Adrenal gland (tissue), 12 donors: ENCODE measurements around the gene CDKN2A. TPM values are rescaled to one million over a fixed set of nuclear protein-coding genes. Genes with fewer than 3 reads are reported as not detected.

Source experiments
- DNase-seq, 7 donors: peaks; one replicate each; pipeline ENCODE4 v3.0.0-alpha.2; 2019 to 2020
- H3K27ac ChIP-seq, 5 donors: fragments of 200-600 bp; sonication (generic) in 4 of 5; 1 replicate in 3 of 5; 2 replicates in 2 of 5; pipeline versions ENCODE4 v1.5.1 to v1.8.0; 2016 to 2020; ENCODE audit warnings: mild to moderate bottlenecking in 1 of 5
- H3K27me3 ChIP-seq: fragments of 200-600 bp; 2 replicates; pipeline ENCODE4 v1.8.0; 2021
- H3K36me3 ChIP-seq, 2 donors: fragments of 200-600 bp; replicated peaks in 1 of 2; 1 replicate in 1 of 2; 2 replicates in 1 of 2; pipeline versions ENCODE4 v1.5.1 to v1.8.0; 2018 to 2022
- H3K4me1 ChIP-seq, 2 donors: fragments of 200-600 bp; replicated peaks in 1 of 2; 1 replicate in 1 of 2; 2 replicates in 1 of 2; pipeline versions ENCODE4 v1.5.1 to v1.8.0; 2018 to 2021
- H3K4me3 ChIP-seq, 4 donors: fragments of 200-600 bp; sonication (generic) in 3 of 4; one replicate each; pipeline ENCODE4 v1.5.1; 2016 to 2018
- H3K9me3 ChIP-seq, 3 donors: fragments of 200-600 bp; sonication (generic) in 1 of 3; replicated peaks in 1 of 3; 1 replicate in 2 of 3; 2 replicates in 1 of 3; pipeline versions ENCODE4 v1.5.1 to v1.8.0; 2016 to 2021
- POLR2A ChIP-seq, 2 donors: fragments of 450-650 bp; IDR thresholded peaks; one replicate each; pipeline ENCODE4 v1.6.1; 2017; ENCODE audit warnings: antibody characterized with exemption in 2 of 2, mild to moderate bottlenecking in 2 of 2, moderate library complexity in 1 of 2
- WGBS, 4 donors: extraction: QIAGEN DNeasy Blood & Tissue Kit in 2 of 4; methylation state at CpG; one replicate each; pipeline versions ENCODE4 v1.1.5 to v1.1.7; 2013 to 2017; 5-methylcytosine and 5-hydroxymethylcytosine counted together
- intact Hi-C, 2 donors: fragments of 100-400 bp; cut with DNase I; formaldehyde crosslinking; loops; one replicate each; pipeline versions ENCODE4 v1.14.1 to v1.15.0; 2022 to 2023
- polyA plus RNA-seq, 3 donors: library from polyadenylated mRNA; stranded (reverse); fragments of 200-250 nt in 2 of 3; fragments of 350-450 nt in 1 of 3; fragmentation: Illumina TruSeq in 1 of 3; extraction: RNeasy Lipid Tissue Mini Kit (QIAGEN cat#74804) in 1 of 3; gene quantifications; one replicate each; pipeline ENCODE4 v1.2.3, GENCODE V29; 2013 to 2014
- total RNA-seq, 9 donors: library from RNA; depleted of rRNA in 4 of 9; stranded (reverse); fragments of >200 nt in 4 of 9; fragments of 120-200 nt in 1 of 9; fragmentation: NEBNext Ultra II Directional in 1 of 9; extraction: Animal tissue kit (Norgen Biotek cat#: 25700) in 1 of 9; gene quantifications; one replicate each; pipeline versions ENCODE4 v1.1.0 to v1.2.4, GENCODE V29; 2013 to 2023
- TF ChIP-seq, protein P1 (sequence below), 6 experiments: fragments of 450-650 bp in 4 of 6; fragments of 200-600 bp in 2 of 6; sonication (generic) in 1 of 6; IDR thresholded peaks; 1 replicate in 5 of 6; 2 replicates in 1 of 6; pipeline versions ENCODE4 v1.5.1 to v1.8.0; 2016 to 2021; ENCODE audit warnings: antibody characterized with exemption in 6 of 6, mild to moderate bottlenecking in 2 of 6, moderate library complexity in 1 of 6
- donor health status: healthy with polysubstance abuse.
- donor health status: Bipolar disorder and iron deficiency.
- donor health status: DM: yes; HTN: yes; CAD: no.
- donor health status: DM: no; HTN: no; CAD: no.
- donor health status: DM: no; HTN: no; CAD: no.
- donor health status: DM: yes; HTN: yes; CAD: no.

The CDKN2A gene
- total and polyA plus RNA-seq, 12 donors, result 0.39 to 34.5 (median 13.7) TPM

DNA sequence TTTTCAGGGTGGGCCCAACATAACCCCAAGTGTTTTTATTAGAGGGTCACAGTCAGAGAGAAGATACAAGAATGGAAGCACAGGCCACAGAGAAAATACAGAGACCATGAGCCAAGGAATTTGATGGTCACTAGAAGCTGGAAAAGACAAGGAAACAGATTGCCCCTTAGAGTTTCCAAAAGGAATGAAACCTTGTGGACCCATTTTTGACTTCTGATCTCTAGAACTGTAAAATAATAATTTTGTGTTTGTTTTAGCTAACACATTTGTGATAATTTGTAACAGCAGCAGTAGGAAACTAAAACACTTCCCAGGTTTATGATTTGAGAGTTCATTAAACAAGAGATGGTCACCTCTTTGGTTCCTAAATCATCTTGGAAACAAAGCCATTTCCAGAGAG, 21.8 kb downstream of the CDKN2A start:
- Histone ChIP-seq H3K27me3 (peaks cover 99% of the 10 kb centered on the region), H3K4me3 (no peak overlapping the region), H3K9me3 (peaks cover 0 to 4% (median 0%) of the 10 kb centered on the region in 3 donors), H3K4me1 (peaks cover 14 to 17% of the 10 kb centered on the region in 2 donors), H3K27ac (no peak overlapping the region), H3K36me3 (no peaks in the 10 kb centered on the region)
- no peak for DNase-seq
- TF ChIP-seq, protein P1, sequence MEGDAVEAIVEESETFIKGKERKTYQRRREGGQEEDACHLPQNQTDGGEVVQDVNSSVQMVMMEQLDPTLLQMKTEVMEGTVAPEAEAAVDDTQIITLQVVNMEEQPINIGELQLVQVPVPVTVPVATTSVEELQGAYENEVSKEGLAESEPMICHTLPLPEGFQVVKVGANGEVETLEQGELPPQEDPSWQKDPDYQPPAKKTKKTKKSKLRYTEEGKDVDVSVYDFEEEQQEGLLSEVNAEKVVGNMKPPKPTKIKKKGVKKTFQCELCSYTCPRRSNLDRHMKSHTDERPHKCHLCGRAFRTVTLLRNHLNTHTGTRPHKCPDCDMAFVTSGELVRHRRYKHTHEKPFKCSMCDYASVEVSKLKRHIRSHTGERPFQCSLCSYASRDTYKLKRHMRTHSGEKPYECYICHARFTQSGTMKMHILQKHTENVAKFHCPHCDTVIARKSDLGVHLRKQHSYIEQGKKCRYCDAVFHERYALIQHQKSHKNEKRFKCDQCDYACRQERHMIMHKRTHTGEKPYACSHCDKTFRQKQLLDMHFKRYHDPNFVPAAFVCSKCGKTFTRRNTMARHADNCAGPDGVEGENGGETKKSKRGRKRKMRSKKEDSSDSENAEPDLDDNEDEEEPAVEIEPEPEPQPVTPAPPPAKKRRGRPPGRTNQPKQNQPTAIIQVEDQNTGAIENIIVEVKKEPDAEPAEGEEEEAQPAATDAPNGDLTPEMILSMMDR (IDR thresholded peaks at IDR 0.05), result no peak
- TF ChIP-seq POLR2A (IDR thresholded peaks at IDR 0.05), result no peak
- intact Hi-C loops, result no loop called here

DNA sequence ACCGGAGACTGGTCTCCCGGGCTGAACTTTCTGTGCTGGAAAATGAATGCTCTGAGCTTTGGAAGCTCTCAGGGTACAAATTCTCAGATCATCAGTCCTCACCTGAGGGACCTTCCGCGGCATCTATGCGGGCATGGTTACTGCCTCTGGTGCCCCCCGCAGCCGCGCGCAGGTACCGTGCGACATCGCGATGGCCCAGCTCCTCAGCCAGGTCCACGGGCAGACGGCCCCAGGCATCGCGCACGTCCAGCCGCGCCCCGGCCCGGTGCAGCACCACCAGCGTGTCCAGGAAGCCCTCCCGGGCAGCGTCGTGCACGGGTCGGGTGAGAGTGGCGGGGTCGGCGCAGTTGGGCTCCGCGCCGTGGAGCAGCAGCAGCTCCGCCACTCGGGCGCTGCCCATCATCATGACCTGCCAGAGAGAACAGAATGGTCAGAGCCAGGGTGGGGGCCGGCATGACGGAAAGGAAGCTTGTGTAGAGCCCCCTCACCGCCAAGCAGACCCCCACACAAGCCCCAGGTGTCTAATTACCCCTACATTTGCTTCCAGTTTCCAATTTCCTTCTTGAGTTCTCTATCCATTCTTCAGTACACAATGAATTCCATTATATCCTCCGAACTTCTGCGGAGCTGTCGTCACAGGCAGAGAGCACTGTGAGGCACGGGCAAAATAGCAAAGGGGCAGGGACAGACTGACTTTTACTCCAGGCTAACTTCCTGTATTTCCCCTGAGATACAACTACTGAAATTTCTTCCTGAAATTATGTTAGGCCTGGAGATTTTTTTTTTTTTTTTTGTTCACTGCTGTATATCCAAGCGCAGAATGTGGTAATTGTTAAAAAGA, 23.2 kb downstream of the CDKN2A start:
- Histone ChIP-seq H3K4me1 (peaks cover 14 to 18% of the 10 kb centered on the region in 2 donors), H3K27ac (no peak overlapping the region), H3K9me3 (no peaks in the 10 kb centered on the region), H3K4me3 (no peak overlapping the region), H3K36me3 (no peaks in the 10 kb centered on the region), H3K27me3 (peaks cover 99% of the 10 kb centered on the region)
- WGBS, 4 donors, result 14 to 38% (median 20%) methylated on average over 9 to 45 of the region's 45 CpGs
- DNase-seq, result no peak
- TF ChIP-seq POLR2A (IDR thresholded peaks at IDR 0.05), result no peak
- intact Hi-C loops, result no loop called here

DNA sequence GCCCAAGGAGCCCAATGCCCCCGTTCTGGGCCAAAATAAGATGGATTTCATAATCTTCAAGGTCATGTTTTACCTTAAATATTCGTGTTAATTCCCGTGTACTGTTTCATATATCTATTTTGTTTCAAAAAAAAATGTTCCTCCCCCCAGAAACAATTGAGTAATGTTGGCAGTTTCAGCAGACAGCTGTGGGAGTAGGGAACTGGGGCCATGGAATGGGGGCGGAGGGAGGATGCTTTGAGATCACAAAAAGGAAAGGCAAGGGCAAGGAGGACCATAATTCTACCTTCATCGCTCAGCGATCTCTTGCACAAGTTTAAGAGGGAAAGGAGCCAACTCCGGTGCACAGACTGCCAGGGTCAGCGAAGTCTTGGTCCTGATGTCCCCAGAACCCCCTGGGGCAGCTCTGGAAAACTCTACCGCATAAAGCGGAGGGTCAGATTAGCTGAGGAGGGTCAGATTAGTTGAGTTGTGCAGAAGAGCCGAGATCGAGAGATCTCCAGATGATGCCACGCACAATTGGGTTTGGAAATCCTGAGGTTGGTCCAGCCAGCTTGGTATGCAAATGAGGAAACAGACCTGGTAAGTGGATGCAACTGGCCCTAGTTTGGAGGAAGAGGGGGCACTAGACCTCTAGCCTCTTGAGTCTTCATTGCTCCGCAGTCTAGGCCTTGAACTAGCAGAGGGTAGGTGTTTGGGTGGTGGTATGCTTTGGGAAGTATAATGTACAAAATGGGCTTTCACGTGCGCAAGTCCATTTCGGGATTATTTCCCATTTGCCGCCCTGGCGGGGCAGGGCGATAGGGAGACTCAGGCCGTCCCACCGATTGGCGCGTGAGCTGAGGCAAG, 24.0 kb downstream of the CDKN2A start:
- intact Hi-C loops, result no loop called here
- Histone ChIP-seq H3K4me1 (peaks cover 10 to 21% of the 10 kb centered on the region in 2 donors), H3K27me3 (peaks cover 99% of the 10 kb centered on the region), H3K27ac (no peak overlapping the region), H3K4me3 (no peak overlapping the region), H3K36me3 (no peaks in the 10 kb centered on the region), H3K9me3 (no peaks in the 10 kb centered on the region)
- no peak for DNase-seq
- WGBS, 4 donors, result 25 to 36% (median 28%) methylated on average over 22 to 24 of the region's 24 CpGs
- TF ChIP-seq, protein P1 (IDR thresholded peaks at IDR 0.05), result no peak
- no peak for TF ChIP-seq POLR2A (IDR thresholded peaks at IDR 0.05)

DNA sequence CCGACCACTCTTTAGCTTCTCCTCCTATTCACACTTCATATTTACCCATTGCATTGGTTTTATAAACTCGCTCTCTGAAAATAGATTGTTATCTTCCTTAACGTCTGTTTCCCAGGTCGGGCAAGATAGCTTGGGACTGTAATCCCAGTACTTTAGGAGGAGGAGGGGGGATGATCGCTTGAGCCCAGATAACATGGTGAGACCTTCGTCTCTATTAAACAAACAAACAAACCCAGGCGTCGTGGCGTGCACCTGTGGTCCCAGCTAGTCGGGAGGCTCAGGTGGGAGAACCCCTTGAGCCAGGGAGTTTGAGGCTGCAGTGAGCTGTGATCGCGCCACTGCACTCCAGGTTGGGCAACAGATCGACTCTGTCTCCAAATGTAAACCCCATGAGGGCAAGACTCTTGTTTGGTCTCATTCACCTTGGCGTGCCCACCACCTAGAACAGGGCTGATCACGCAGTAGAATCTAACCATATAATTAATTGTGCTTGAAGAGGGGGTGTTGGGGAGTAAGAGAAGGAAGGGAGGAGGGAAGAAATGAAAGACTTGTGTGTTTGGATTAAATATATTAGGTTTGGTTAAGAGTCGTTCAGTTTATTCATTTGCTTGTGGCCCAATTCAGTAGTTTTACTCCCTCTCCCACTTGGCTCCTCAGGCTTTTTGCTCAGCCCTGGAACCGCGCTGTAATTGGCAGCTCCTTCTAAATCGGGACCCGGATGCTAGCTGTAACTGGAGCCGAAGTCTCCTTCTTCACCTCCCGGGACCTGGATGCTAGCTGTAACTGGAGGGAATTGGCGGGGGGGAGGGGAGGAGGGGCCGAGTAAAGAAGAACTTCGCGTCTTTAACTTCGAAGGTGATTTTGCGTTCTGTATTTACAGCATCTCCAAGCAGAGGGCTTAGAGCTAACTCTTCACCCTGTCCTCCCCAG, 24.9 kb downstream of the CDKN2A start:
- Histone ChIP-seq H3K27ac (no peak overlapping the region), H3K36me3 (no peaks in the 10 kb centered on the region), H3K27me3 (peaks cover 96% of the 10 kb centered on the region), H3K9me3 (no peaks in the 10 kb centered on the region), H3K4me3 (no peak overlapping the region), H3K4me1 (peaks cover under 1 to 16% of the 10 kb centered on the region in 2 donors)
- TF ChIP-seq, protein P1 (IDR thresholded peaks at IDR 0.05), result no peak
- TF ChIP-seq POLR2A (IDR thresholded peaks at IDR 0.05), result no peak
- DNase-seq, result no peak
- 13 to 16% (median 15%) methylated on average over 26 to 28 of the region's 28 CpGs for WGBS, 4 donors
- intact Hi-C loops, result no loop called here
